Smooth muscle cell (in vitro differentiated cells): ENCODE measurements around the gene POLR2B. TPM values are rescaled to one million over a fixed set of nuclear protein-coding genes. Genes with fewer than 3 reads are reported as not detected.

Source experiments
- DNase-seq: peaks from one replicate; lab custom pipeline; 2025; ENCODE audit not compliant: unreplicated experiment; lab: John Stamatoyannopoulos, UW
- H2AFZ ChIP-seq: fragments of 200-600 bp; sonication (generic); 2 replicates; pipeline ENCODE4 v1.6.0; 2016; ENCODE audit warnings: antibody characterized with exemption, low read depth, mild to moderate bottlenecking
- H3F3A ChIP-seq: fragments of 200-600 bp; sonication (generic); 2 replicates; pipeline ENCODE4 v1.6.0; 2017; ENCODE audit warnings: antibody characterized with exemption, low read depth
- H3K27ac ChIP-seq: fragments of 200-600 bp; sonication (generic); 2 replicates; pipeline ENCODE4 v1.5.1; 2016; ENCODE audit warnings: low read depth, mild to moderate bottlenecking
- H3K27me3 ChIP-seq: fragments of 200-600 bp; sonication (generic); 2 replicates; pipeline ENCODE4 v1.6.1; 2016; ENCODE audit warnings: low read depth, mild to moderate bottlenecking
- H3K36me3 ChIP-seq: fragments of 200-600 bp; sonication (generic); 2 replicates; pipeline ENCODE4 v1.5.1; 2016; ENCODE audit warnings: low read depth
- H3K4me1 ChIP-seq: fragments of 200-600 bp; sonication (generic); 2 replicates; pipeline ENCODE4 v1.5.1; 2016; ENCODE audit warnings: low read depth
- H3K4me2 ChIP-seq: fragments of 200-600 bp; sonication (generic); 2 replicates; pipeline ENCODE4 v1.6.0; 2016; ENCODE audit warnings: mild to moderate bottlenecking
- H3K4me3 ChIP-seq: fragments of 200-600 bp; sonication (generic); 2 replicates; pipeline ENCODE4 v1.5.1; 2016; ENCODE audit warnings: mild to moderate bottlenecking
- H3K79me2 ChIP-seq: fragments of 200-600 bp; sonication (generic); 2 replicates; pipeline ENCODE4 v1.6.0; 2016; ENCODE audit warnings: low read depth, mild to moderate bottlenecking
- H3K9ac ChIP-seq: fragments of 200-600 bp; sonication (generic); 2 replicates; pipeline ENCODE4 v1.6.0; 2016; ENCODE audit warnings: low read depth
- H3K9me3 ChIP-seq: fragments of 200-600 bp; sonication (generic); replicated peaks from 2 replicates; pipeline ENCODE4 v1.5.1; 2016; ENCODE audit warnings: low read depth
- H4K20me1 ChIP-seq: fragments of 200-600 bp; sonication (generic); 2 replicates; pipeline ENCODE4 v1.6.0; 2016; ENCODE audit warnings: low read depth
- CTCF ChIP-seq: fragments of 200-600 bp; sonication (generic); IDR thresholded peaks from 2 replicates; pipeline ENCODE4 v1.5.1; 2017; ENCODE audit warnings: borderline replicate concordance, mild to moderate bottlenecking, antibody characterized with exemption; ENCODE audit not compliant: insufficient read depth, poor library complexity, severe bottlenecking
- WGBS: methylation state at CpG from one replicate; pipeline ENCODE4 v1.1.7; 2016; ENCODE audit warnings: low lambda C conversion rate; 5-methylcytosine and 5-hydroxymethylcytosine counted together
- polyA plus RNA-seq: library from polyadenylated mRNA; unstranded; fragments of >200 nt; fragmentation: Nextera tagmentation; extraction: Ambion mirVana; gene quantifications from 2 replicates; pipeline ENCODE4 v1.2.1, GENCODE V29; 2016
- total RNA-seq: library from RNA; depleted of rRNA; stranded (reverse); fragments of >200 nt; gene quantifications from 2 replicates; pipeline ENCODE4 v1.2.3, GENCODE V29; 2014

The POLR2B gene
- total and polyA plus RNA-seq, 2 experiments from 2014 or later = 39.7 to 111 TPM

- 54% methylated on average over 6 of the region's 6 CpGs for WGBS
- H3K27ac ChIP-seq = peak overlapping the region; percentile 19
- H4K20me1 ChIP-seq = no peaks in the 10 kb centered on the region
- H3K4me1 ChIP-seq = peaks cover 18% of the 10 kb centered on the region
- DNase-seq = no peak
- H3F3A ChIP-seq = peaks cover 58% of the 10 kb centered on the region
- H3K27me3 ChIP-seq = no peaks in the 10 kb centered on the region
- H3K9me3 ChIP-seq = no peaks in the 10 kb centered on the region
- no peak overlapping the region for H3K4me3 ChIP-seq
- TF ChIP-seq CTCF = no peak
- no peak overlapping the region for H3K4me2 ChIP-seq
- peaks cover 35% of the 10 kb centered on the region for H3K79me2 ChIP-seq
- no peak overlapping the region for H3K9ac ChIP-seq
- H3K36me3 ChIP-seq = no peaks in the 10 kb centered on the region
- H2AFZ ChIP-seq = no peak overlapping the region
Measured at GRCh38 chr4:57040510-57040909, 61.8 kb downstream of the POLR2B start.

- no peak for DNase-seq
- H4K20me1 ChIP-seq = no peaks in the 10 kb centered on the region
- no peaks in the 10 kb centered on the region for H3K27me3 ChIP-seq
- no peak overlapping the region for H2AFZ ChIP-seq
- peak overlapping the region; percentile 83 for H3K27ac ChIP-seq
- H3K4me1 ChIP-seq = peaks cover 18% of the 10 kb centered on the region
- H3K4me3 ChIP-seq = no peak overlapping the region
- H3K79me2 ChIP-seq = peaks cover 38% of the 10 kb centered on the region
- no peak overlapping the region for H3K4me2 ChIP-seq
- H3K9me3 ChIP-seq = no peaks in the 10 kb centered on the region
- no peak for TF ChIP-seq CTCF
- H3F3A ChIP-seq = peaks cover 56% of the 10 kb centered on the region
- WGBS = 97% methylated on average over 1 of the region's 1 CpG
- H3K36me3 ChIP-seq = no peaks in the 10 kb centered on the region
- no peak overlapping the region for H3K9ac ChIP-seq
Measured at GRCh38 chr4:57041020-57041419, 62.3 kb downstream of the POLR2B start.

- H3K4me1 ChIP-seq = peaks cover 18% of the 10 kb centered on the region
- DNase-seq = no peak
- H4K20me1 ChIP-seq = no peaks in the 10 kb centered on the region
- H3K9me3 ChIP-seq = no peaks in the 10 kb centered on the region
- peak overlapping the region; percentile 35 for H3K9ac ChIP-seq
- H3K4me3 ChIP-seq = no peak overlapping the region
- no peak for TF ChIP-seq CTCF
- H3F3A ChIP-seq = peaks cover 55% of the 10 kb centered on the region
- H3K36me3 ChIP-seq = no peaks in the 10 kb centered on the region
- peaks cover 45% of the 10 kb centered on the region for H3K79me2 ChIP-seq
- no peaks in the 10 kb centered on the region for H3K27me3 ChIP-seq
- 42% methylated on average over 5 of the region's 5 CpGs for WGBS
- H3K27ac ChIP-seq = peak overlapping the region; percentile 83
- no peak overlapping the region for H2AFZ ChIP-seq
- peak overlapping the region; percentile 78 for H3K4me2 ChIP-seq
Measured at GRCh38 chr4:57042711-57043169, 64.0 kb downstream of the POLR2B start.
